GM19025 (cell line): Measurements from ENCODE around the gene APLP2.
"Not testable (repeated sequence)": the region's sequence is repeated elsewhere in the genome, so short reads cannot be mapped to it uniquely, and the experiment has no call there.

Source experiments
- ATAC-seq: cut with Tn5 transposase; IDR thresholded peaks from one replicate; pipeline ENCODE4 v1.9.1; 2021; ENCODE audit warnings: mild to moderate bottlenecking, low read depth, moderate library complexity; ENCODE audit not compliant: unreplicated experiment

Gene APLP2

GRCh38 chr11:130187096-130187495 lies 117.4 kb downstream of the APLP2 start:
- no peak for ATAC-seq

GRCh38 chr11:130188047-130188446 lies 118.4 kb downstream of the APLP2 start:
- no peak for ATAC-seq

GRCh38 chr11:130188585-130189347 lies 119.1 kb downstream of the APLP2 start:
- no peak for ATAC-seq

- no peak for ATAC-seq
These were observed 120.0 kb downstream of the APLP2 start for GRCh38 chr11:130189492-130190210.

GRCh38 chr11:130190371-130190881 lies 120.7 kb downstream of the APLP2 start:
- no peak for ATAC-seq

GRCh38 chr11:130191896-130192295 lies 122.2 kb downstream of the APLP2 start:
- no peak for ATAC-seq

GRCh38 chr11:130192845-130193267 lies 123.2 kb downstream of the APLP2 start:
- no peak for ATAC-seq

GRCh38 chr11:130193551-130193950 lies 123.9 kb downstream of the APLP2 start:
- ATAC-seq: not testable (repeated sequence)
